HG03196 (cell line): Measurements from ENCODE around the gene PARP11.
"Not testable (repeated sequence)": the region's sequence is repeated elsewhere in the genome, so short reads cannot be mapped to it uniquely, and the experiment has no call there.

Source experiments
- ATAC-seq: cut with Tn5 transposase; IDR thresholded peaks from one replicate; pipeline ENCODE4 v1.9.1; 2021; ENCODE audit not compliant: unreplicated experiment

The PARP11 gene

GRCh38 chr12:3884671-3885070 is 11.5 kb upstream of the PARP11 start:
- no peak for ATAC-seq

DNA sequence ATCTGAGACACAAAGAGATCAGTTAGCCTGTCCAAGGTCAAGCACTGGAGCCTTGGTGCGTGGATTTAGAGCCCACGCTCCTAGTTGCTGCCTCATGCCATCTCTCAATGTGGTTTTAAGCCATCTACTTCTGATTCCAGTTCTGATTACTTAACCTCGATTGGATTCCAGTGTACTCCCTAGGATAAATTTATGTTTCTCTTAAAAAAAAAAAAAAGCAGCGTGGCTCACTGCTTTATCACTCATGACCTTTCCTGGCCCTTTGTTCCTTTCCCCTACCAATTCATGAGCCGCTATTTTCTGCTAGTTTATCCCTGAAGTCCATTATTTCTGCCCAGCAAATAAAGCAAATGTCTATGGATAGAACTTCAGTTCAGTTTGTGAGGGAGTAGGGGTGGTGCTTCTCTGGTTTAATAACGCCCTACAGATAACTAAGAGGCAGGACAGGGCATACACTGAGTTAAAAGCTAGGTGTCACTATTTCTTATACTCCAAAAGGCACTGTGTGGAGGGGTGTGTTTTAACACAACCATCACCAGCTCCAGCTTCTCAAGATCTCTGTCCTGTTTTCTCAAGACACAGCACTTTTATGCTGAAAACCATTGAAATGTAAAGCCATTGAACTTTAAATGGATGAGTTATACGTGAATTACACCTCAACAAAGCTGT is 9.8 kb upstream of the PARP11 start:
- ATAC-seq = no peak

- no peak for ATAC-seq
Observed at GRCh38 chr12:3882406-3882805, 9.2 kb upstream of the PARP11 start.

GRCh38 chr12:3881281-3881950 is 8.2 kb upstream of the PARP11 start:
- ATAC-seq = no peak

GRCh38 chr12:3879846-3880245 is 6.6 kb upstream of the PARP11 start:
- ATAC-seq = no peak

DNA sequence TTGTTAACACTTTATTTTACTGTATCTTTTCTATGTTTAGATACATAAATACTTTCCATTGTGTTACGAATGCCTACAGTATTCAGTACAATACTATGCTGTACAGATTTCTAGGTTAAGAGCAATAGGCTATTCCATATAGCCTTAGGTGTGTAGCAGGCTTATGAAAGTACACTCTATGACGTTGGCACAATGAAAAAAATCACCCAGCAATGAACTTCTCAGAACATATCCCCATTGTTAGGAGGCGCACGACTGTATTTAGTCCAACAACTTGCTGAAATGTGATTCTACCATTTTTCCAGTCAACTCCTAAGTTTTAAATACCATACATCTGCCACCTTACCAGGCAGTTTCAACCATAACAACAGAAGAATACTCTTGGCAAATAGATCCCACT is 1.8 kb downstream of the PARP11 start:
- ATAC-seq = no peak

GRCh38 chr12:3869865-3870264 is 3.3 kb downstream of the PARP11 start:
- no peak for ATAC-seq

- no peak for ATAC-seq
Observed at GRCh38 chr12:3869433-3869832, 3.8 kb downstream of the PARP11 start.

GRCh38 chr12:3863756-3864155 is 9.4 kb downstream of the PARP11 start:
- no peak for ATAC-seq

DNA sequence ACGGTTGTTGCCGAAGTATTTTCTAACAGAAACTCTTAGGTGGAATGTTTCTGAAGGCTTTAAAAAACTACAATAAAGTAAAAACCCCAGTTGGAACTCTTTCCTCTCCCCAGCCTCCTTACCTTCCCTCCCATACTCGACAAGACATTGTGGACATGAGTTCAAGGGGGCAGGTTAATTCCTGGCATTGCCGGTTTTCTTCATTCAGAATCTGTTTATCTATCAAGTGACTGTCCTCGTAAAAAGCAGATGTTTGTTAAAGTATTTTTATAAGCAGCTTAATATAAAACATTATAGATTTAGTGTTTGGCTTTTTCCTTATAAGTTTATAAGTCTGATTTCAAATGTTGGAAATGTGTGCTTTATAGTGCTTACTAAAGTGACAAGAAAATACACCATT is 30.7 kb downstream of the PARP11 start:
- no peak for ATAC-seq

GRCh38 chr12:3841783-3842182 is 31.4 kb downstream of the PARP11 start:
- ATAC-seq = no peak

GRCh38 chr12:3840833-3841232 is 32.4 kb downstream of the PARP11 start:
- not testable (repeated sequence) for ATAC-seq

DNA sequence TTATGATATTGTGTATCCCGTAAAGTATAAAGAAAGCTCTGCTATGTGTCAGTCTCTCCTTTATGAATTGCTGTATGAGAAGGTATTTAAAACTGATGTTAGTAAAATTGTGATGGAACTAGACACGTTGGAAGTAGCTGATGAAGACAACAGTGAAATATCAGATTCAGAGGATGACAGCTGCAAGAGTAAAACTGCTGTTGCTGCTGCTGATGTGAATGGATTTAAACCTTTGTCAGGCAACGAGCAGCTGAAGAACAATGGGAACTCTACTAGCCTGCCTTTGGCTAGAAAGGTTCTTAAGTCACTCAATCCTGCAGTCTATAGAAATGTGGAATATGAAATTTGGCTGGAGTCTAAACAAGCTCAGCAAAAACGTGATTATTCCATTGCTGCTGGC is 33.5 kb downstream of the PARP11 start:
- not testable (repeated sequence) for ATAC-seq

- ATAC-seq = not testable (repeated sequence)
Observed at GRCh38 chr12:3838701-3839548, 34.3 kb downstream of the PARP11 start.

DNA sequence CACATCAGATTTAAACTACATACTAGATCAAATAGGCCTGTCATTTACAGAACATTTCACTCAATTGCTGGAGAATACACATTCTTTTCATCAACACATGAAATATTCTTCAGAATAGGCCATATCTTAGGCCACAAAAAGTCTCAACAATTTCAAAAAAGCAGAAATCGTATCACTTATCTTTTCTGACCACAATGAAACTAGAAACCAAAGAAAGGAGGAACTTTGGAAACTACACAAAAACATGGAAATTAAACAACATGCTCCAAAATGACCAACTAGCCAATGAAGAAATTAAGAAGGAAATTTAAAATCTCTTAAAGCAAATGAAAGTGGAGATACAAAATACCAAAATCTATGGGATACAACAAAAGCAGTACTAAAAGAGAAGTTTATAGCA is 35.1 kb downstream of the PARP11 start:
- no peak for ATAC-seq

DNA sequence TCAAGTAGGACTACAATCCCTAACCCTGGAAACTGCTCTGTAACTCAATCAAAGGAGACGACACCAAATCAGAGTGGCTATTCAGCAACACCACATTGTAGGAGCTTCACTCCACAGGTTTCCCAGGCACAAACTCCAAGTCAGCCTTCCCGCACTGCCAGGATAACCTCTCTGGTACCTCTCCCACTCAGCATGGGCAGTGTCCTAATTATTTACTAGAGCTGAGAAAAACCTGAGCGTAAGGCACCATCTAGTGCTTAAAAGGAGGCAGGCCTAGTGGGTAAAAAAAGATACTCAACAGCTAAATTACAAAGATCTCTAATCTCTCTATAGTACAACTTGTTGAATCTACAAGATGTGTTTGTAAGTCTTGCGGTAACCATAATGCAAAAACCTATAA is 36.1 kb downstream of the PARP11 start:
- no peak for ATAC-seq

DNA sequence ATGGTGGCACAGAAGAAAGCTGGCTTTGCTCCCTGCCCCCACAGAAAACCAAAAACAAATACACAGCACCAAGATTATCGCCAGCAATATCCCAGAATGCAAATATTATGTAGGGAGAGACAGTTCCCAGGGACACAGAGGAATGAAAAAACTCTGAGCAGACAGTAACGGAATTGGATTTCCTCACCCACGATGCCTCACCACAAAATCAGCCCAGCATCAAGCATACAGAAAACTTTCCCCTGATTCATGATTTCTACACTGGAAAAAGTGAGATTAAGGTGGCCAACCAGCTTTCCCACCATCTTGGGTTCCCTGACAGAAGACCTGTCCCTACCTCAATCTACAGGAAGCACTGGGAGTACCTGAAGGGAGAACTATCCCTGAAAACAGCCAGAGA is 36.6 kb downstream of the PARP11 start:
- ATAC-seq = no peak

DNA sequence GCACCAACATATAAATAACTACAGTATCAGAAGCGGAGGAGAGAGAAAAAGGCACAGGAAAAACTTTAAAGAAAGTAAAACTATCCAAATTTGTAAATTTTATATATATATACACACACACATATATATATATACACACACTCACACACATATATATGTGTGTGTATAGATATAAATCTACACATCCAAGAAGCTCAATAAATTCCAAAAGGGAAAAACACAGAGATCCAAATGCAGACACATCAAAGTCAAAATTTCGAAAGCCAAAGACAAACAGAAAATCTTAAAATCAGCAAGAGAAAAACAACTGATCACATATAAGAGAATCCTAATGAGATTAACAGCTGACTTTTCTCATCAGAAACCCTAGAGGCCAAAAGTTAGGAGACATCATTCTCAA is 37.3 kb downstream of the PARP11 start:
- no peak for ATAC-seq

DNA sequence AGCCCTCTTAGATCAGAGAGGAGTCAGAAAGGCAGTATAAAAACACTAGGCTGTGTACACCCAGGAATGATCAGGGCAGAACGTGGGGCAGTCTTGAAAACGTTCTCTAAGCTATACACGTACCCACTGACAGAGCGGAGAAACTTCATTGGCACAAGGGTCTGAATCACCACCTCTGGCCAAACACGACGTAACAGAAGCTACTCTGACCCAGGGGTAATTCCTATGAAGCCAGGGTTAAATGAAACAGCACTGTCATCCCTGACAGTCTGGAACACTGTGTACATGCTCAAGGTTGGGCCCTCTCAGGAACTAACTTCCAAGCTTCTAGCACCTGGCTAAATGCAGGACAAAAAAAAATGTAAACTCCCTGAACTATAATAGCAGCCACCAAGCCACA is 38.4 kb downstream of the PARP11 start:
- no peak for ATAC-seq

GRCh38 chr12:3833670-3834310 is 39.4 kb downstream of the PARP11 start:
- no peak for ATAC-seq

DNA sequence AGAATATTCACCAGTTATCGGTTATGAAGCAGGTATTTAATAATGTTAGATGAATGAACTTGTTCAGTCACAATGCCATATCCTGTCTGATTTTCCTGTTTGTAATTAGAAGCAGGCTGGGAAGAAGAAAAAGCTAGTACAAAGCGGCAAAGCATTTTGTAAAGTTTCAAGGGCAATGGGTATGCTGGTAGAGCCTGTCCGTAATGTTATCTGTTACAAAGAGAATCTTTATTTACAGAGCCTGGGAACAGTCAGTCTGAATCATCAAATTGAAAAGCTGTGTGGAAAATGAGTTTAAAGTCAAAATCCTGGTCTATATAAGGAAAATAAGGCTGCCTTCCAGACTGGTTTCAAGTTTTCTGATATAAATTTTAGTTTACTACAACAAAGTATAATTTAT is 40.5 kb downstream of the PARP11 start:
- ATAC-seq = no peak
